NCI-H524 treated with DMSO at 0.1 percent for 48 hours (cell line): ENCODE data around the gene RNF5.
"Not testable (repeated sequence)": the region's sequence is repeated elsewhere in the genome, so short reads cannot be mapped to it uniquely, and the experiment has no call there.

Experiments used
- DNase-seq: peaks from one replicate; lab custom pipeline; 2025; lab: John Stamatoyannopoulos, UW

The RNF5 gene

DNA sequence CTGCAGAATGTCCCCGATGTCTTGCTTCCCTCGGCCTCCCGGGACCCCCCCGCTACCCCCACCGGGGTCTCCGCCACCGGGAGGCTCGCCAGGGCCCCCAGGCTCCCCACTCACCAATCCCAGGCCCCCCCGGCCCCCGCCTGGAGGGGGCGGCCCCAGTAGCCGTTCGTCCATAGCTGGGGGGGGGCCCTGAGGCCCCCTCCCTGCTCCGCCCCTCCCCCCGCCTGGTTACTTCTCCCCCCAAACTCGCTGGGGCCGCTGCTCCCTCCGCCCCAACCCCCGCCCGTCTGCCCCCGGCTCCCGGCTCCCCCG lies 11.5 kb downstream of the RNF5 start:
- no peak for DNase-seq

DNA sequence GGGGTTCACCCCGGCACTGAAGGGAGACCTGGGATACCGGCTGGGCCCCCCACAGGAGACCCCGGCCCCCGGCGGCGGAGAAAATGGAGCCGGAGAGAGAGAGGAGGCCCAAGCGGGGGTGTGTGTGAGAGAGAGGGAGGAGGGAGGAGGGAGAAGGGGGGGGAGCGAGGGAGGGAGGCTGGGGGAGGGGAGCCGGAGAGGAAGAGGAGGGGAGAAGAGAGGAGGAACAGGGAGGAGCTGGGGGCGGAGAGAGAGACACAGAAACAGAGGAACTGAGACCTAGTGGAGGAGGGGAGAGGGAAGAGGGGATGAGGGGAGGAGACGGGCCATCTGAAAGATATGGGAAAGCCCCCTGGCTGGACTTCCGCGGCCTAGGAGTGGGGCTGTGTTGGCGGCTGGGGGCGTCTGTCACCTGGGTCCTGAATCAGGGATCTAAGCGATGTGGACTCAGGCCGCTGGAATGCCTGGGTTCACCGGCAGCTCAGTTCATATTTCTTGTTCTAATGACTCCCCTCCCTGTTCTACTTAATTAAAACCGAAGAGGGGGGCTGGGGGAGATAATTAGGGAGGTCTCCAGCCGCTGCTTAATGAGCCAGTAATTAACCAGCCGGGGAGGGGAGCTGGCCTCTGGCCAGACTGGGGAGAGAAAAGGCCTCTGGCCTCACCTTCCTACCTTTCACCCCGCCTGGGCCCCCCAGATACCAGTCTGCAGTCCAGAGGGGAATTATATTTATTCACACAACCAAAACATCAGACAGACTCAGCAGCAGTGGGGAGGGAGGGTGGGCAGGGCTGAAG lies 12.0 kb downstream of the RNF5 start, which contains the start of gene PBX2:
TSS of gene PBX2 (minus strand) at position 149 of the 798 bp plus-strand sequence. CDS start 287 bp downstream, outside the sequence.
- DNase-seq: peak; percentile 4

DNA sequence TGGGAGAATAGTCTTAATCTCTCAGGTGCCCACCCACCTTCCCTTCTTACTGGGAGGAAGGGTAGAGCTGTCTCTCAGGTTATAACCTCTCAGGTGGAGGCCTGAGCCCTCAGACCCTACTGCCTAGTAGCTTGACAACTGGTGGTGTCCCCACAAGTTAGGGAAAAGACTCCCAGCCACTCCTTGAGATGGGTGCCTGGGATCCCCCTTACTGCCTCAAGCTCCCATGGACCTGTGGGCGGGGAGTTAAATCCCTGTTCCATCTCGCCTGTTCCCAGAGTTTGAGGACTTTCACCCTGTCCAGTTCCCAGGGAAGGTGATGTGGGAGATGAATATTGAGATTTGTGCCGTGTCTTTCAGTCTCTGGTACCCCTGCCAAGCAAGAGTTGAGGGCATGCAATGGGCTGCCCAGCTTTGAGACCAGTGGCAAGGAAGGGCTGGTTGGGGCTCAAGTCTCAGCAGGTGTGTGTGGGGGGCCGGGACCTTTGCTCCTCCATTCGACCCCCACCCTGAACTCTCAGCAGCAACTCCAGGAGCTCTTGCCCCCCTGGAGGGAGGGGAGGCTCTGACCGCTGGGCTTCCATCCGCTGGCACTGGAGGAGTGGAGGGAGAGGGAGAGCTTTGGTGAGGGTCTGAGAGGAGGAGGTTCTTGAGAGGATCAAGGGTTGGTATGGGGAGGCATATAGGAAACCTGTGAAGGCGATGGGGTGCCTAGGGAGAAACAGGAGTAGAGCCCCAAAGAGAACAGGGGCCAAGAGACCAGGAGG lies 12.9 kb downstream of the RNF5 start:
- no peak for DNase-seq

DNA sequence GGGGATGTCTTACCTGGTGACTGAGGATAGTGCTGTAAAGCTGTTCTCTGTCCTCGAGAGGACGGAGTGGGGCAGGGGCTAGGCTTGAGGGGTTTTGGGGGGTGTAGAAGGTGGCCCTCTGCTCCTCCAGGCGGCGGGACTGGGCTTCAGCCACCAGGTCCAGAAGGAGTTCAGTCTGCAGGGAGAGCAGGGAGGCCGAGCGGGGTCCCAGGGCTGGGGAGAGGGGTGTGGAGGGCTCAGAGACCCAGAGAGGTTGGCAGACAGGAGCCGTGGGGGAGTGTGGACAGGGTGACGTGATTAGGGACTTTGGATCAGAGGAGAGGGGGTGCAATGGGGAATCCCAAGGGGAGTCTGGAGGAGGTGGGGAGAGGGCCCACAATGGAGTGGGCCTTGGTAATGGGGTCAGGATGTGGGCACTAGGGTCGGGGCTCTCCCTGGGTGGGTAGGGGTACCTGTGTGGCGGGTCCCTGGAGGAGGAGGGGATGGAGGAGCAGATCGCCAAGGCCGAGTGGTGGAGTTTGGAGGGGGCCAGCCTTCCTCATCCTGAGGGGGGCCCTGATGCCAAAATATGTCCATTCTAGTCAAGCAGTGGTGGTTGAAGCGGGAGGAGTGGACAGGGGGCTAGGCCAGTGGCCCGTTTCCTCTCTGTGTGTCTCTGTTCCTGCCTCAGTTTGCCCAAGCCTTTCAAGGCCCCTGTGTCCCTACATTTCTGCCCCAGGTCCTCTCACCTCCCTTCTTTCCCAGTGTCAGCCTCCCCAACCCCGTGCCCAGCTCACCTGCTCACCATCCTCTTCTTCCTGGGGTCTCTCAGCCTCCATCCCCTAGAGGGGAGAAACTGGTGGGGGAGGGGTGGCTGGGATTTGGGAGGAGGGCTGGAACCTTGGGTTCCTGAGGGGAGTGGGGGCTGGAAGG lies 13.7 kb downstream of the RNF5 start:
- no peak for DNase-seq

DNA sequence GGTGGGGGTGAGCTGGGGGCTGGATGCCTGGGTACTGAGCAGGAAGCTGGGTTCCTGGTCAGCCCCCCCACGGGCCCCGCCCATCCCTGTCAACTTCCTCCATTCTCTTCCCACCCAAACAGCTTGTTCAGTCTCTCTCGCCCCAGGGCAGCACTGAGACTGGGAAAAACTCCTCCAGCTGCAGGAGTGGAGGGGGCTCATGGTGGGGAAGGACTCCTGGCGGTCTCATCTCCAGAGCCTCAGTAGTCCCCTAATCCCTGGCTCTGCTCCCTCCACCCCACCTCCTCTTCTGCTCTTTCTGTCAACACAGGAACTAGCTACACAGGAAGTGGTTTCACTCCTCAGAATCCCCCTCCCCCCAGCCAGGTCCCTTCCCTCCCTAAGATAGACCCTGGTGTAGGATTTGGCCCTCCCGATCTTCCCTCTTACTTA lies 14.4 kb downstream of the RNF5 start, which contains the start of gene GPSM3:
TSS of gene GPSM3 (minus strand) at position 36 of the 432 bp plus-strand sequence. CDS start 130 bp downstream, outside the sequence.
- DNase-seq: no peak

DNA sequence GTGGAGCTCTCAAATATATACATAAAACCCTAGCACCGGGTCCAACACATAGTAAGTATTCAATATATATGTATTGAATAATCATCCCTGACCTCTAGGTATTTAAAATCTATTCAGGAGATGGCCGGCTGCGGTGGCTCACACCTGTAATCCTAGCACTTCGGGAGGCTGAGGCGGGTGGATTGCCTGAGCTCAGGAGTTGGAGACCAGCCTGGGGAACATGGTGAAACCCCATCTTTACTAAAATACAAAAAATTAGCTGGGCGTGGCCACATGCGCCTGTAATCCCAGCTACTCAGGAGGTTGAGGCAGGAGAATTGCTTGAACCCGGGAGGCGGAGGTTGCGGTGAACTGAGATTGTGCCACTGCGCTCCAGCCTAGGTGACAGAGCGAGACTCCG lies 14.9 kb downstream of the RNF5 start:
- not testable (repeated sequence) for DNase-seq

DNA sequence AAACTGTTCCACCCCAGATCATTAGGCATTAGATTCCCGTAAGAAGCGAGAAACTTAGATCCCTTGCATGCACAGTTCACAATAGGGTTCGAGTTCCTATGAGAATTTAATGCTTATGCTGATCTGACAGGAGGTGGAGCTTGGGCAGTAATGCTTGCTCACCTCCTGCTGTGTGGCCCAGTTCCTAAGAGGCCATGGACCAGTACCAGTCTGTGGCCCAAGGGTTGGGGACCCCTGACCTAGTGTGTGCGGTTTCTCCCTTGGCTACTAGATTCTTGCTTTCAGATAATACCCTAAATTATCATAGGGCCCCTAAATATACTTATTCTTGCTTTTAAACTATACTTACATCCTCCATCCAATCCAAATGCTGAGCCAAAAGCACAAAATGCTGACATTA lies 16.2 kb downstream of the RNF5 start:
- no peak for DNase-seq

DNA sequence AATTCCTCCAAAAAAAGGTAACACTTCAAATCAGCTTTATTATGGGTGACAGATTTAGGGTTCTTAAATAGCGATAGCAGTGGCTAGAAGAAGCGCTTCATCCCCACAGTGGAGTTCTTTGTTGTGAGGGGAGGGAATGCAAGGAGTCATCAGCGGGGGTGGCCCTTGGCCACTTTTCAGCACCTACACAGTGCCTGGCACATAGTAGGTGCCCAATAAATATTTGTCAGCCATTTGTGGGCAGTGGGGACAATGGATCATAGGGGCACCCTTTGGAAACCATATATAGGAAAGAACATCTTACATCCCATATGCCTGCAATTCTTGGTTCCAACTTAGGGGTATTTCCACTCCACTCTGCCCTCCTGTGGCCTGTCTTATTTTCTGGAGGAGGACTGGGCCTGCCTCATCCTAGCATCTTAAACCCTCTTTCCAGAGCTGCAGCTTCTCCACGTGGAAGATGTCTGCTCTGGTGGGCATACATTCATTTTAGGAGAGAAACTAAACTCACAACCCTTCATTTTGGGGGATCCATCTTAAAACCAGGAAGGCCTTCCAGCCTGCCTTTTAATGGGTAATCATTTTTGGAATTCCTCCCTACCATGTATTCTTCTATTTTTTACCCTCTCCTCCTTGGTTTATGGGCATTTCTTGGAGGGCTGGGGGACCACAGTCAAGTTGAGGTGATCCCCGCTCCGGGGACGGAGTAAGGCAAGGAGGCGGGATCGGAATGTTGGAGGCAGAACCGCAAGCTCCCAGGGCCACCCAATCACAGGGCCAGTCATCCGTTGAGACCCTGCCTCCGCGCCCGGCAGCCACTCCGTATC lies 16.8 kb downstream of the RNF5 start:
- peak; percentile 4 for DNase-seq

DNA sequence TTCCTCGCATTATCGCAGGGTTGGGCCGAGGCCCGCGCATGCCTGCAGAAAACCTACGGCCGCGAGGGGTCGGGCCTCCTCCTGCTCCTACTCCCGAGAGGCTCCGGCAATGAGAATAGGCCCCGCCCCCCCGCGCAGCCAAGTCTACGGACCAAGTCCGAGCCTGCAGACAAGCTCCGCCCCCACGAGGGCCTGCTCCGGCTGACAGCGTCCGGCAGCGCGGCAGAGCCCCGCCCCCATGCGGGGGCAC lies 17.4 kb downstream of the RNF5 start:
- DNase-seq: peak; percentile 86

DNA sequence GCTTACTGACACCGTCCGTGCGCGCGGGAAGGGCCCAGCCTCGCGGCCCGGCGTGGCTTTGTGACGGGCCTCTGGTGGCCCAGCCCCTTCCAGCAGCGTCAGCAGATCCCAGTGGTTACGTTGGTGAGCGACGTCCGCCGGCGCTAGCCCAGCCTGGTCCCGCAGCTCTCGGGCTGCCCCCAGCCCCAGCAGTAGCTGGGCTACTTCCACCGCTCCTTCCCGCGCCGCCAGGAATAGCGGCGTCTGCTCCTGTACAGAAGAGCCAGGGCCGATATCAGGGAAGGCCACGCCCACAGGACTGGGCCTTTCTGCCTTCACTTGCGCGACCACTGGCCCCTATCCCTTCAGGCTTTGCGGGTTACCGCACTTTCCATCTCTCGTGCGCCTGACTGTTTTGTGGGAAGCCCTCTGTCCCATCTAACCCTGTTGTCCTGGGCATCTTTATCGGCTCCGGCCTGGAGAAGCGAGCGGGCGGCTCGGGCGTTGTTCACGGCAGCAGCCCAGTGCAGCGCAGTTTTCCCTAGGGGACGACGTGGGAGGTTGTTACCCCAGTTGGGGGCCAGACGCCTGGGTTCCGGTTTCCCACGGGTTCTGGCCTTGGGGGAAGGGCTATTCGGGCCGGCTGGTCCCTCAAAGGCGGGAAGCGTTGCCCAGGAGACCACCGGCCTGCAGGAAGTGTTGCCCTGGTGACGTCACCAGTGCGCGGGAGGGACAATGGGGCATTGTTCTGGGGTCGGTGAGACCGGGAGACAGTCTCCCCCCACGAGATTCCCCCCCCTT lies 17.9 kb downstream of the RNF5 start:
- peak; percentile 27 for DNase-seq

DNA sequence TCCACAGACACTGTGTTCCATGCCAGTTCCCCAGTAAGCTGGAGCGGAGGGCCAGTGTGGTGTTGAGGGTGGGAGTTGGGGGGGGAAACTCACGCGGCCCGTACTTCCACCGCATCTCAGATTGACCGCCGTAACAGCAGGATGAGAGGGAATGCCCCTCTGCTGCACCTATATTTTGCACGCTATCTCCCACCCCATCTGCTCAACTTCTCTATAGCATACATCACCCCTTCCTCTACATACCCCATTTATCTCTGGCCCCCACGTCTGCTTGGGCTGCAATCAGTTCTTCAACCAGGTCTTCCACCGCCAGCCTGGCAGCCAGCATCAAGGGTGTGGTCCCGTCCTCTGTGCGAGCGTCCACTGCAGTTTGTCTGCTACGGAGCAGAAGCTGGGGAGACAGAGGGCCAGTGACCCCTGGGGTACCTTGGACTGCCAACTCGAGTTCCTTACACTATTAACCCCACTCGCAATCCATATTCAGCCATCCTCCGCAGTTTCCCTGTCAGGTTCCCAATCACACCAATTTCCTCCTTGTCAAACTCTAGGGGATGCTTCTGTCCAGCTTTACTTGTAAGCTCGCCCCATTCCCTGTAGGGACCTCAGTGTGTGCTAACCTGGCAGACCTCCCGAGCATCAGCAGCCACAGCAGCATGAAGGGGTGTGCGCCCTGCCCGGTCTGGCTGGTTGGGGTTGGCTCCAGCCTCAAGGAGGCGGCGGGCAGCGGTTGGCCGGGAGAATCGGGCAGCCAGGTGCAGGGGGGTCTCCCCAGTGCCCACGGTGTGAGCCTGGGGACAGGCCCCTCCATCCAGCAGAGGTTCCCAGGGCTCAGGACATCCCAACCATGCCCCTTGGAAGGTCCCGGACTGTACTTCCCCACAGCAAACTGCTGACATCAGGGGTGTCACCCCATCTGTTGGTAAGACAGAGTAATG lies 18.7 kb downstream of the RNF5 start:
- DNase-seq: no peak

DNA sequence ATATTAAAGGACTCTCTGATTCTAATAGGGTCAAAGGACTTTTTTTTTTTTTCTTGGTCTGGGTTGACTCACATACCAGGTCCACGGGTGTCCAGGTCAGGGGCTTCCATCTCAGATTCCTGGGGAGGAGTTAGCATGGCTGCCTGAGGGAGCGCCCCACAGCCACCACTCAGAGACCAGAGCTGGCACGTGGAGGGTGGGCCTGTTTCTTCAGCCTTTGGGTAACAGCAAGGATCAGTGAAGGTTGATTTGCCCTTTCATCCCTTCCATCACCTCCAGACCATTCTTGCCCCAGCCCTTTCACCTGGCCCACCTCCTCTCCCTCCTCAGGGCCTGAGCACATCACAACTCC lies 20.1 kb downstream of the RNF5 start:
- no peak for DNase-seq

DNA sequence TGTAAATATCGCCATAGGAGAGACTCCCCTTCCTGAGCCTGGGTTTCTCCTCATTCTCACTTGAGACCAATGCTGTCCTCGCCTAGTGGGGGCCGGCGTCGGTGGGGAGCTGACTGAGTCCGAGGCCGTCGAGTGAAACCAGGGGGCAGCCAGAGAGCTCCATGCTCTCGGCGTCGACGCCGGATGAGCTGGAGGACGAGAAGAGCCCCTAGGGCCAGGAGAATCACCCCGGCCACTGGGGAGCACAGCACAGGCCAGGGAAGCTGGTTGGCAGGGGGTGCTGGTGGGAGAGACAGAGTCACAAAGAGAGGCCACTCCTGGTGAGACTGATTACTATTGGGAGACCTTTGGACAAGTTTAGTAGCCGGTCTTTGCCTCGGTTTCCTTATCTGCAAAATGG lies 20.7 kb downstream of the RNF5 start:
- DNase-seq: no peak

DNA sequence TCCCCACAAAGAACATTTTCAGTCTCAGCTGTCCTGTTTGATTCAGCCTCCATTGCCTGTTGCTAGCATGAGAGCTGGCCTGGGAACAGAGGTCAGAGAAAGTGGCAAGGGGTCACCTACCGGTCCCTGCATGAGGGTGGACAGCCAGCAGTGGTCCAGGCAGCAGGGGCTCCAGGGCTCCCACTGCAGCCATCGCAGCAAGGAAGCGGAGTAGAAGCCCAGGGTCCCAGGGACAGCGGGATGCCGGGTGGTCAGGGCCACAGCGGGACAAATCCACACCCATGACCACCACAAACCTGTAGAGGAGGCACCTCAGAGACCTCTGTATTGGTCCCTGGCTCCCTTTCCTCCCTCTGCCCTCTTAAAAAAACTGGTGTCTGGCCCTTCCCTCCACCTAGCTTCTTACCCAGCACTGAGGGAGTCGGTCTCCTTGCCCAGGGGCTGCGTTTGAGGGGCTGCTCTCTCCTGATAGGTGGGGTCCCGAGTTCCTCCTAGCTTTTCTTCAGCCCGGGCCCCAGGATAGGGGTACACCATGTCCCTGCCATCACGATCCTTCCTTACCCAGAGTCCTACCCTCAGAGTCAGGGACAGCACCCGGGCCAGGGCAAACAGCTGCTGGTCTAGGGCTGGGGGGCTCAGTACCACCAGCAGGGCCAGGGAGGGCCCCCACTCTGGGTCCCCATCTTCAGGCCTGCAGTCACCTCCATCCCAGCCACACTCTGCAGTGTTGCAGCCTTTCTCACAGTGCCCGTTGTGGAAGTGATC lies 22.7 kb downstream of the RNF5 start:
- DNase-seq: no peak

DNA sequence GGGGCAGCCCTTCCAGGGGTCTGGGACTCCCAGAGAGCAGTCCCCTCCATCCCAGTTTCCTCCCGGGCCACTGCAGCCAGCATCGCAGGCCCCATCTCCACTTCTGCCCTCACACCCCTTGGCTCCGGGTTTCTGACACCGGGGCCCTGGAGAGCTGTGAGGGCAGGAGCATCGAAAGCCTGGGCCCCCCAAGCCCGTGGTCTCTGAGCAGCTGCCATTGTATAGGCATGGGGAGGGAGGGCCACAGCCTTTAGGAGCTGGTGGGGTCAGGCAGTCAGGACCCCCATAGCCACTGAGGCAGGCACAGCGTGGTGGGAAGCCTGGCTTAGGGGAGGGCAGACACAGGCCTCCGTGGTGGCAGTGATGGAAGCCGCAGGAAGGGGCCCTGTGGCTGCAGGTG lies 24.0 kb downstream of the RNF5 start:
- DNase-seq: no peak

DNA sequence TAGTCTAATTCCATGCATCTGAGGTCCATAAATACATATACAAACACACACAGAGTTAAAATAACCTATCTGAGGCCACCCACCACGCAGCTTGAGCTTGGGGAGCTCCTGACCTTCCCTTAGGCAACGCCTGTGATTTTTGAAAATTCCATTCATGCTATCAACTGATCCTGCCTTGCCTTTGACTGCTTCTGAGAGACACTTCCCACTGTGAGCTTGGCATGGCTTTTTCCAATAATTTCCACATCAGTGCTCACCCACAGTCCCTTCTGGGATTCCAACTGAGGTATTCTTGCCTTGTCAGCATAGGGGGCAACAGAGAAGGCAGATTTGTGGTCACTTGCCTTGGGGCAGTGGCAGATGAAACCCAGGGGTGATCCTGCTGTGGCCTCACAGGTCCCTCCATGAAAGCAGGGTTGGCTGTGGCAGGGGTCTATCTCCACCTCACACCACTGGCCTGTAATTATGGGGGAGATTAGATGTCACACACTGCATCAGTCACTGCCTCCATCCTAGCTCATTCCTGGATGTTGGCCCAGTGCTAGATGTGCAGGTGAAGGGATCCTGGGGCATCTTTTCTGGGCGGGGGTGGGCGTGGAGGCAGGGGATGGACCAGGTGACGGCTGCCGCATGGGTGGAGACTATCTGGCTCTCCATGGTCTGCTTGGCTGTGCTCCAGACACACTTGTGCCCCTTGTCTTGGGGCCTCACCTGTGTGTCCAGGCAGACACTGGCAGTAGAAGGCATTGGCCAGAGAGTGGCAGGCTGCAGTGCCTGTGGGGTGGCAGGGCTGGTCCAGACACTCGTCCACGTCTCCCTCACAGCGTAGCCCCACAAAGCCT lies 25.4 kb downstream of the RNF5 start:
- DNase-seq: no peak

DNA sequence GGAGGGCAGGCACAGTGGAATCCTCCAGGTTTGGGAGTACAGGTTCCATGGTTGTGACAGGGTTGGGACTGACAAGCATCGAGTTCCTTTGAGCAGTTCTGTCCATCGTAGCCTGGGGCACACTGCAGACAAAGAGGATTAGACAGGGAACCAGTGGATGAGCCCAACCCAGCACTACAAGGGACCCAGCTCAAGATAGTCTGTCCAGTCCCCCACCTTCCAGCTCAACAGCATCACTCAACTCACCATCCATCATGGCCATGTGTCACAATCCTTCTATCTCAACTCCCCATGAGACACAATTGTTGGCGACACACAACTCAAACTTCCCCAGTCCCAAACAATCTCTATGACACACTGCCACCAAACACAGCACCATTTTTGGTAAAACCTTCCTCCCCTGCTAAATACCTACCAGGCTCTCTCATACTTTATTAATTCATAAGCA lies 26.1 kb downstream of the RNF5 start:
- DNase-seq: no peak

DNA sequence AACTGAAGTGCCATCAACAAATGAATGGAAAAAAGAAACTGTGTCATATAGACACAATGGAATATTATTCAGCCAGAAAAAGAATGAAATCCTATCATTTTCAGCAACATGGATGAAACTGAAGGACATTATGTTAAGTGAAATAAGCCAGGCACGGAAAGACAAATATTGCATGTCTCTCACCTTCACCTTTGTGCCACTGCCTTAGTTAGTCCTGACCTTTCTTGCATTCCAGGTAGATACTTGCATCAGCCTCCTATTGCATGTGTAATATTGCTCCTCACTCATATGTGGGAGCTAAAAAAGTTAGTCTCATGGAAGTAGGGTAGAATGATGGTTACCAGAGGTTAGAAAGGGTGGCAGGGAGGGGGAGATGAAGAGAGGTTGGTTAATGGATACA lies 30.8 kb downstream of the RNF5 start:
- no peak for DNase-seq
